PC-3 (cell line): Measurements from ENCODE around the gene SYT15.

Experiments used
- EZH2 ChIP-seq: fragments of 300-600 bp; sonication (generic); IDR thresholded peaks from one replicate; pipeline ENCODE4 v1.6.1; 2017; ENCODE audit warnings: antibody characterized with exemption, mild to moderate bottlenecking, low read length; ENCODE audit not compliant: unreplicated experiment
- TF ChIP-seq, protein P1 (sequence below): fragments of 300-600 bp; sonication (generic); conservative IDR thresholded peaks from 2 replicates; pipeline ENCODE4 v1.5.1; 2017; ENCODE audit warnings: antibody characterized with exemption, low read depth, mild to moderate bottlenecking, low read length

DNA sequence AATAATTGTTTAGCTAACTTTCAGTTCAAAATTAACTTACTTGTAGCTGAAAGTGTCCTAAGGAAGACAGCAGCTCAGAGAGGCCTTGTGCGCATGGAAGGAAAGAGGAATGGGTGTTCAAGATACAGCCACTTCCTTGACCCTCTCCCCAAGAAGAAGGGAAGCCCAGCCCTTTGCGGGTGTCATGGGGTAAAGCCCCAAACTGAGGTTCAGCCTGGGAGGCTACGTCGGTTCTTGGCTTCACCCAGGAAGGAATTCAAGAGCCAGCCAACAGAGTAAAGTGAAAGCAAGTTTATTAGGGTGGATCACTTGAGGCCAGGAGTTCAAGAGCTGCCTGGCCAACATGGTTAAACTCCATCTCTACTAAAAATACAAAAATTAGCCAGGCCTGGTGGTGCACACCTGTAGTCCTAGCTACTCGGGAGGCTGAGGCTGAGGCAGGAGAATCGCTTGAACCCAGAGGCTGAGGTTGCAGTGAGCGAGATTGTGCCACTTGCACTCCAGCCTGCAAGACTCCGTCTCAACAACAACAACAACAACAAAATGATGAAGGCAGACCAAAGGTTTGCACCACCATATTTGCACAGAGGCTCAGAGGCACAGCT lies 38.4 kb upstream of the SYT15 start:
- TF ChIP-seq, protein P1, sequence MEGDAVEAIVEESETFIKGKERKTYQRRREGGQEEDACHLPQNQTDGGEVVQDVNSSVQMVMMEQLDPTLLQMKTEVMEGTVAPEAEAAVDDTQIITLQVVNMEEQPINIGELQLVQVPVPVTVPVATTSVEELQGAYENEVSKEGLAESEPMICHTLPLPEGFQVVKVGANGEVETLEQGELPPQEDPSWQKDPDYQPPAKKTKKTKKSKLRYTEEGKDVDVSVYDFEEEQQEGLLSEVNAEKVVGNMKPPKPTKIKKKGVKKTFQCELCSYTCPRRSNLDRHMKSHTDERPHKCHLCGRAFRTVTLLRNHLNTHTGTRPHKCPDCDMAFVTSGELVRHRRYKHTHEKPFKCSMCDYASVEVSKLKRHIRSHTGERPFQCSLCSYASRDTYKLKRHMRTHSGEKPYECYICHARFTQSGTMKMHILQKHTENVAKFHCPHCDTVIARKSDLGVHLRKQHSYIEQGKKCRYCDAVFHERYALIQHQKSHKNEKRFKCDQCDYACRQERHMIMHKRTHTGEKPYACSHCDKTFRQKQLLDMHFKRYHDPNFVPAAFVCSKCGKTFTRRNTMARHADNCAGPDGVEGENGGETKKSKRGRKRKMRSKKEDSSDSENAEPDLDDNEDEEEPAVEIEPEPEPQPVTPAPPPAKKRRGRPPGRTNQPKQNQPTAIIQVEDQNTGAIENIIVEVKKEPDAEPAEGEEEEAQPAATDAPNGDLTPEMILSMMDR: no peak
- TF ChIP-seq EZH2: no peak
